CD4-positive, alpha-beta T cell treated with Interleukin-1 beta for 1 hour (primary cell): ENCODE data around the gene SLC2A8.

Experiments
- DNase-seq, 2 donors: peaks; one replicate each; pipeline ENCODE4 v3.0.0-alpha.2; 2020 to 2022

SLC2A8 gene

GRCh38 chr9:127437497-127438264, 40.7 kb downstream of the SLC2A8 start:
- peak; percentile 31 to 33 for DNase-seq

DNA sequence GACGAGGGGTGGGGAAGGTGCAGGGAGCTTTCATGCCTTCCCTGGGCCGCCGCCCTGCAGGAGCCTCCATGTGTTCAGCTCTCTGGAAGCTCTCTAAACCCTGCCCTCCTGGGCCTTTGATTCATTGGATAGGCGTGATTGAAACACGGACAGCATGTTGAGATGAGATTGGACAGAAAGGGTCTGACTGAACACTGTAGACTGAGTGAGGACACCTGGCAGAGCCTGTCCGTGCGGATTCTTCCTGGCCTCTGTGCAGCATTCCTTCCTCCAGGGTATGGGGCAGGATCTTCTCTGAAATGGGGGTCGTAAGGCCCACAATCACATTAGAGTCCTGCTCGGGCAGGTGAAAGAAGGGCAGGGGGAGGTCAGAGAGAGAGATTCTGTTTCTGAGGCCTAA, 41.4 kb downstream of the SLC2A8 start:
- no peak for DNase-seq

DNA sequence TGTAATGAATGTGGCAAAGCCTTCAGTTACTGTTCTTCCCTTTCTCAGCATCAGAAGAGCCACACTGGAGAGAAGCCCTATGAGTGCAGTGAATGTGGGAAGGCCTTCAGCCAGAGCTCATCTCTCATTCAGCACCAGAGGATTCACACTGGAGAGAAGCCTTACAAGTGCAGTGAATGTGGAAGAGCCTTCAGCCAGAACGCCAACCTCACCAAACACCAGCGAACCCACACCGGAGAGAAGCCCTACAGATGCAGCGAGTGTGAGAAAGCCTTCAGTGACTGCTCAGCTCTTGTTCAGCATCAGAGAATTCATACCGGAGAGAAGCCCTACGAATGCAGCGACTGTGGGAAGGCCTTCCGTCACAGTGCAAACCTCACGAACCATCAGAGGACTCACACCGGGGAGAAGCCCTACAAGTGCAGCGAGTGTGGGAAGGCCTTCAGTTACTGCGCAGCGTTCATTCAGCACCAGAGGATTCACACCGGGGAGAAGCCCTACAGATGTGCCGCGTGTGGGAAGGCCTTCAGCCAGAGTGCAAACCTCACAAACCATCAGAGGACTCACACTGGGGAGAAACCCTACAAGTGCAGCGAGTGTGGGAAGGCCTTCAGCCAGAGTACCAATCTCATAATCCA, 47.4 kb downstream of the SLC2A8 start:
- DNase-seq: no peak

DNA sequence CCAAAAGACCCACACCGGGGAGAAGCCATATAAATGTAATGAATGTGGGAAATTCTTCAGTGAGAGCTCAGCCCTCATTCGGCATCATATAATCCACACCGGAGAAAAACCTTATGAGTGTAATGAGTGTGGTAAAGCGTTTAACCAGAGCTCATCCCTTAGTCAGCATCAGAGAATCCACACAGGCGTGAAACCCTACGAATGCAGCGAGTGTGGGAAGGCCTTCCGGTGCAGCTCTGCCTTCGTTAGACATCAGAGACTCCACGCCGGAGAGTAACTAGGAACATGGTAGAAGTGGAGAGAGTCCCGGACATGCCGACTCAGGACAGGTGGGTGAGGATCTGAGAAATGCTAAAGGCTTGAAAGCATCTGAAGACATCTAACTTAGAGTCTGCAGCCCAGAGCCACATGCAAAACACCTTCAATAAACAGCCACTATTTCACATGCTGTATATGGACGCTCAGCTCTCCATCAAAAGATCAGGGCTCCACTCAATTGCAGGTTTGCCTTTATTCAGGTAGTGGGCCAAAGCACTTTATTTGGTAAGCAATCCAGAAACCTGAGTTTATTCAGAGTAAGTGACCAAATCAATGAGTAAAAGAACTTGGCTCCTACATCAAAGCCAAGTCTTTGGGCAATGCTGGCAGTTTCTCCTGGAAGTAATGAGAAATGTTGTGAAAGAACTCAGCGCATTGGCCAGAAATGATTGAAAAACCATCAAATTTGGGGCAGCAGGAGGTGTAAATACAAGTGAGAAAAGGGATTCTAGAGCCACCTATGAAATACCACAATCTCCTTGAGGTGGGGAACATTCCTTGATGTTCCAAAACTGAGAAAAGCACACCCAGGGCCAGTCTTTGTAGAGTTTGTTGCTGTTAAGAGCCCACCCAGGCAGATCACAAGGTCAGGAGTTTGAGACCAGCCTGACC, 48.2 kb downstream of the SLC2A8 start:
- no peak for DNase-seq

DNA sequence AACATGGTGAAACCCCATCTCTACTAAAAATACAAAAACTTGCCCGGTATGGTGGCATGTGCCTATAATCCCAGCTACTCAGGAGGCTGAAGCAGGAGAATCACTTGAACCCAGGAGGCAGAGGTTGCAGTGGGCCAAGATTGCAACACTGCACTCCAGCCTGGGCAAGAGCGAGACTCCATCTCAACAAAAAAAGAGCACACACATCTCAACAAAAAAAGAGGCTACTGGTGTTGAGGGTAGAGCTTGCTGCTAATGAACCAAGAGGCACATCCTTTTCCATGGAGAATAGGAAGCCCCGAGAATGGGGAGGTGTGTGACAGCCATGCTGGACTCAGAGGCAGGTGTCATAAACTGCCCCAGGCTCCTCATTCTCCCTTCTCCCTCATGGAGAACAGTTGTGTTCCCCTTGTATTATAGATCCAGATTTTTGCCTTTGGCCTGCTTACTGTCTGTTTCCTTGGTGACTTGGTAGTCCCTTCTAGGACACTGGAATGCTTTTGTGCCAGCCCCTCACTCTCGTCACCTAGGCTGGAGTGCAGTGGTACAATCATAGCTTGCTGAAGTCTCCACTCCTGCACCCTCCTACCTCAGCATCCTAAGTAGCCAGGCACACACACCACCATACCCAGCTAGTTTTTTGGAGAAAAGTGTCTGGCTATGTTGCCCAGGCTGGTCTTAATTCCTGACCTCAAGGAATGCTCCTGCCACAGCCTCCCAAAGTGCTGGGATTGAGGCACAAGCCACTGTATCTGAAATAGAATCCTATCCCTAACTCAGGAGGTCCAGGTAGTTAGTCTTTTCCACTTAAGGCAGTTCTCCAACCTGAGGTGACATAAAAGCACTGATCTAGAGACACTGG, 49.1 kb downstream of the SLC2A8 start:
- DNase-seq: no peak

- no peak for DNase-seq
These were observed 49.9 kb downstream of the SLC2A8 start for GRCh38 chr9:127446713-127447415.

- no peak for DNase-seq
These were observed 50.6 kb downstream of the SLC2A8 start for GRCh38 chr9:127447416-127448111.

DNA sequence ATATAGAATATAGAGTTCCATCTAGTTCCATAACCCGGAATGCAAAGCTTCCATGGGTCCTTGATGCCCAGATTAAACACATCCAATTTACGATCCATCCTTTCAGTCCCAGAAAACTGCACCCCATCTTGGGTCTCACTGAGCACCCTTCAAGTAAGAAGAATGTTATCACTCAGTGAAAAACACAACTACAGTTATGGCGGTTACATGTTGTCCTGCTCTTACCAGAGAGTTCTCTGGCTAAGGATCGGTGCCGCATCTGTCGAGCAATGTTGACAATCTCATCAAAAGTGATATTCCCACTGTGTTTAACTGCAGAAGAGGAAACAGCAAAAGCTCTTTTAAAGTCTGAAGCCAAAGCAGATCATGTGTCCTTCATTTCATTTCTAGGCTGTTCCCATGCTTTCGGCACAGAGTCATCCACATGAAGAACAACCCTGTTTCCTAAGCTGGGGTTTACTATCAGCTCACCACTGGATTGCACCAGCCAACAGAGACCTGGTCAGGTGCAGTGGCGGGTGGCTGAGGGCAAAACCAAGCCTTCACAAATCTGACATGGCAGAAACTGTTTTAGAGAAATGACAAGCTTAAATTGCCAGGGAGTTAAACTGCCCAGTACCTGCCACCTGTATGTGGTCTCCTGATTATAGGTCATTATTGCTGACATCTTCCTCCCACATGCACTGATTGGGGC, 51.3 kb downstream of the SLC2A8 start:
- no peak for DNase-seq

DNA sequence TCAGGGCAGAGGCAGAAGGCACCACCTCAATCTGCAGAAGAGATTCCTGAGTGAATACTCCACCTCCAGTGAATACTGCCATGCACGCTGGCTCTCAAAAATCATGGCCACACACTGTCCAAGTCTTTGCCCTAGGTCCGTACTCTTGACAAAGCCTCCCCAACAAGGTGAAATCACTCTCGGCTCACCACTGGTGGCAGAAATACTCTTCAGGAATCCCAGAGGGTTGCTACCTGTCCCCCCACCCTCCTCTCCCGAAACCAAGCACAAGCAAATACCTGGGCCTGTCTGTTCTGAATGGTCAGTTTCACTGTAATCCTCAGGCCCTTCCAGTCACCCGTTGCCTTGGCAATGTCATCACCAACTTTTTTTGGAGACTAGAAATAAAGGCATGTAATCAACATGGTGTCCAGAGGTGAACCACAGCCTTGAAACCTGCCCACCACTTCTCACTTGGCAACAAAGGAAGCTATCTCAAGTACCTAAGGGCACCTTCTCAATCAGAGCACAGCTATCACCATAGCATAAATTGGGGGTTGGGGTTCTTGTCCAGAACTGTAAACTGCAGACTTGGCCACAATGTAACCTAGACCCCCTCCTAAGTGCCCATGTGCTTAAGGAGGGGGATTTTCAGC, 52.5 kb downstream of the SLC2A8 start:
- DNase-seq: no peak

DNA sequence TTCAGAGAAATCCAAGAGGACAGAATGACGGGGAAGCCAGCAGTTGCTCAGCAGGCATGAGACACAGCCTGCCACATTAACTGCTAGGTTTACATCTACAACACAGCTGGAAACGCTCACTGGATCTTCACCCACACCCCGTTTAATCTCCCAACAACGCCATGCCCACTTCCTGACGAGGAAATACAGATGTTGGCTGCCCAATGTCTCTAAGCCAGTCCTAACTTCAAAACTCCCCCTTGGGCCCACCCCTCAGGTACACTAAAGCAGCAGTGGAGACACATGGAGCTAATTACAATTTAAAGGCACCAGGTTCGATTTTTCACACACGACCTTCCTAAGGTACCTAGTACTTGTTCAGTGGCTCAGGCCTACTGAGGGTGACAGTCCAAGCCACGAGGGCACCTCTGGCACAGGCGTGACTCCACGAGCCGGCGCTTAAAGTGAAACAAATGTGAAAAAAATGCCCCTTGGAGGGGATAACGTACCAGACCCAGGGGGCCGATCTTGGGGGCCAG, 53.3 kb downstream of the SLC2A8 start:
- DNase-seq: no peak

DNA sequence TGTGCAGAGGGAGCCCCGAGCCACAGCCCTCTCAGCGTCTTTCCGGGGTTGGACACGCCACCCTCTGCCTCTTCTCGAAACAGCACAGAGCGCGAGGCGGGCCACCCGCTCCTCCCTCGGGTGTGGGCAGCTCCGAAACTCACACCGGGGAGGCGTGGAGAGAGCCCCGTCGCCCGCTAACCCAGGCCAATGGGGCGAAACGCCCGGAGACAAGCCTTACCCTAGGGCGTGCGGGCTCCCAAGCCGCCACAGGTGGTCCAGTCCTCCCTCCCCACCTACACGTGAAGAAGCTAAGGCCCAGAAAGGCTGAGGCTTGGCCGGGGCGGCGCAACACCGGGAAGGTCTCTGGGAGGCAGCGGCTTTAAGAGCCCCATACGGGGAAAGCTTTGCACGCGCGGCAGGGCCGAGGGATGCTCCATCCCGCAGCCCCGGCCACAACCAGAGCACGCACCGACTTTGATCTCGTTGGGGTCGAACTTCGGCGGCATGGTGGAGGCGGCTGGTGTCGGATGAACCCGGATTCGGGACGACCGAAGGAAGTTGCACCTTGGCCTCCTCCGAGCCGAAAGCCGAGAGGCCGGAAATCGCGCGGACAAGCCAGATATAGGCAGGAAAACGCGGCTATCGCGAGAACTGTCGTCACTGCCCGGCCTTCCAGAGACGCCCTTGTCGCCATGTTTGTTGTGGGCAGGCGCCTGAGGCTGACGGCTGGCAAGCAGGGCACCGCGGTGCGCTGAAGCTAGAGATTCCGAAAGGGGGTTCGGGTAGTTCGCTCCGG, 54.0 kb downstream of the SLC2A8 start, which contains the start of the genes LRSAM1 and RPL12:
TSS of gene LRSAM1 (plus strand) at position 681 of the 778 bp plus-strand sequence. CDS start 3,018 bp downstream, outside the sequence.
TSS of gene RPL12 (minus strand) at position 577 of the 778 bp plus-strand sequence. CDS start at position 488, 89 bp downstream.
- peak; percentile 96 to 98 for DNase-seq

GRCh38 chr9:127451608-127451857, 54.6 kb downstream of the SLC2A8 start:
- DNase-seq: no peak

DNA sequence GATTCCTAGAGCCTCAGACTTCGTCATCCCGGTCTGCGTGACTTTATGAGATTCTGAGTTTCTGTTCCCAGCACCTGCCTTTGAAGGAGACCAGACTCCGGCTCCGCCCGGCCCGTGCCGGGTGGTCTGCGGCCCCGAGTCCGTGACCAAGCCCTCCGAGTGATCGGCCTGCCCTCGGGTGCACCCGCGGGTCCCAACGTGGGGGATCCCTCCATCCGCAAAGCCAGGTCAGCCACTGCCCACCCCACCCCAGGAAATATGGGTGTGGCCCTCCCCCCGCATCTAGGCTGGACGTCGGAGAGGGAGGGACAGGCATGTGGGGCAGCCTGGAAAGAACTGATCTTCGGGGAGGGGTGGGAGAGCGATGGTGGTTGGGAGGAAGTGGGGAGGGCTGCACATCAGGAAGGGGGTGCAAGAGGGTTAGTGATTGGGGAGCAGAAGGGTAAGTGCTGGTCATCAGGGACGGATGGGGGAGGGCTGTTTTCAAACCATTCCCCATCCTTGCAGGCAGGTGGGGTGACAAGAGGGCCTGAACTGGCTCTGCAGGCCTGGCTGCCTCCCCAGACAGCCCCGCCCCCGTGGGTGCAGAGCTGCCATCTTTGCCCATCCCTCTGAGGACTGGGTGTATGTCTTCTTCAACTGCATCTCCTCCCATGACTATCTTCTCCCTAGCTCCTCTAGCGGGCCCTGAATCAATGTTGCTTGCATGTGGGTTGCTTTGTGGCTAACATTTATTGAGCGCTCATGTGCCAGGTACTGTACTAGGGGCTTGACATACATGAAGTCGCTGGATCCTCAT, 55.1 kb downstream of the SLC2A8 start:
- DNase-seq: peak; percentile 43 to 45

DNA sequence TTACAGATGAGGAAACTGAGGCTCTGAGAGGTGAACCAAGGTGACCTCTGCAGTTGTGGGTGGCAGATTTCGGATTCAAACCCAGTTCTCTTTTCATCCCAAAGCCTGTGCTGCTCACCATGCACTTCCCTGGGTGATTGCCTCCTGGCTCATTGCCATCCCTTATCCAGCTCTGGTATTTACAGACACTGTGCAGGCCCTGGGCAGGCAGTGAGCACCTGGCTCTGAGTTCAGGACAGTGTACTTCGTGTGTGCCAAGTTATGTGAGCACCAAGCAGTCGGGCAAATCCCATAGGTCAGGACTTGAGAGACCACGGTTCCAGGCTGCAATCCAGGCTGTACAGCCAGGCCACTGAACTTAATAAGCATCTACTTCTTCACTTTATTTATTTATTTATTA, 55.7 kb downstream of the SLC2A8 start:
- DNase-seq: no peak

GRCh38 chr9:127455324-127455992, 58.5 kb downstream of the SLC2A8 start:
- DNase-seq: peak; percentile 21 to 35

DNA sequence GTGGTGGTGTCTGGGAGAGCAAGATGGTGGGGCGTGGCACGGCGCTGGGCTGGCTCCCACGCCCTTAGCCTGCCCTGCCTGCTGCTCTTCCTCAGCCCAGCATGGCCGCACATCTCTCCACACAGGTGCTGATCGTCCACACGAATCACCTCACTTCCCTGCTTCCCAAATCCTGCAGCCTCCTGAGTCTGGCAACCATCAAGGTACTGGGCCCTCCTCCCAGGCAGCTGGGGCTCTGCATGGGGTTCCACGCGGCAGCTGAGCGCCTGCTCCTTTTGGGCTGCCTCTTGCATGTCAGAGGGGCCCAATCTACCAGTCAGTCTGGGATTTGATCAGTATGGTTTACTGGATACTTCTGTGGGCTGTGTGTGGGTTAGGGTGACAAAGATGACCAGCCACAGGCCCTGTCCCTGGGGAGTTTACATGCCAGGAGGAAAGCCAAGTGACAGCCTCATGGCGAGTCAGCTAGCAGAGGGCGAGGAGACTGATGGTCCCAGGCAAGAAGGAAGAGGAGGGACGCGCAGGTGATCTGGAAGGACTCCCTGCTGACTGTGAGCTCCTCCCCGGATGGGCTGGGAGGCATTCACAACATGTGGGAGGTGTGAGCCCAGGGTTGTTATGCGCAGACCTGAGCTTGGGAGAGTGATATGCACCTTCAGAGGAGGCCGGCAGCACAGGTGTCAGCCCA, 60.4 kb downstream of the SLC2A8 start:
- DNase-seq: no peak
